HG03060 (cell line): Measurements from ENCODE around the gene CCBE1.
"Not testable (repeated sequence)": the region's sequence is repeated elsewhere in the genome, so short reads cannot be mapped to it uniquely, and the experiment has no call there.

ENCODE experiments used
- ATAC-seq: cut with Tn5 transposase; IDR thresholded peaks from one replicate; pipeline ENCODE4 v1.9.1; 2021; ENCODE audit warnings: low read depth, moderate number of reproducible peaks; ENCODE audit not compliant: unreplicated experiment

CCBE1 gene

DNA sequence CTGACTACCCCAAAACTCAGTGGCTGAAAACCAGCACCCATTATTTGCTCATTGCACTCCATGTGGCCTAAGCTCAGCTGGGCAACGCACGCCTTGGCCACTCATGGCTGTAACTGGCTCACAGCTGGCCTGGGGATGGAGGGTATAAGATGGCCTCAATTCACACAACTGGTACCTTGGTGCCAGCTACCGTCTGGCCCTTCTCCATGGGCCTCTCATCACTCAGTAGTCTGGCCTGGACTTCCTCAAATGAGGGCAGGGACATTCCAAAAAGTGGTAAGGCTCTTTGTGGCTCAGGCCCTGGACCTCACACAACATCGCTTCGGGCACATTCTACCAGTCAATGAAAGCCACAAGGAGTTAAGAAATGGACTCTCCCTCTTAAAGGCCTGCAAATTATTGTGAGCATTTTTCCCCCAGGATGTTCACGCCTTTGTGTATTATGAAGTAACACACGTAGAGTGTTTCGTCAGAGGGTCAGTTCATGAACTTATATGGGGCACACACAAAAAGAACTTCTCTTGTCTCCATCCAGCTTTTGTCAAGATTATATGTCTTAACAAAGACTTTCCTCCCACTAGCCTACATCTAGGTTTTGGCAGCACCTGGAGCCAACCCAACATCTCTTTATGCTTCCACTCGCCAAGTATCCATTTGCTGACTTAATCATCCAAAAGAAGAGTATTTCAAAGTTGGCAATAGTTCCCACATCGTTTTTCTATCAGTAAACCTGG, 145.2 kb downstream of the CCBE1 start:
- ATAC-seq, result no peak

DNA sequence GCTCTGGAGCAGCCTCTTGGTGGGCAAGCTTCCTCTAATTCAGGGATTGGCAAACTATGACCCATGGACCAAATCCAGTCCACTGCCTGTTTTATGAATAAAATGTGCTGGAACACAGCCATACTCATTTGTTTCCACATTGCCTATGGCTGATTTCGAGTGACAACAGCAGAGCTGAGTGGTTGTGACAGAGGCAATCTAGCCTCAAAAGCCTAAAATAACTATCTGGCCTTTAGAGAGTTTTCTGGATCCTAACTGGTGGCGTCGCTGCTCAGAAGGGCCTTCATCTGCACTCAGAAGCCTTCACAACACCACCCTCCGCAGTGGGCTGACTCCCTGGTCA, 147.1 kb downstream of the CCBE1 start:
- ATAC-seq, result no peak

DNA sequence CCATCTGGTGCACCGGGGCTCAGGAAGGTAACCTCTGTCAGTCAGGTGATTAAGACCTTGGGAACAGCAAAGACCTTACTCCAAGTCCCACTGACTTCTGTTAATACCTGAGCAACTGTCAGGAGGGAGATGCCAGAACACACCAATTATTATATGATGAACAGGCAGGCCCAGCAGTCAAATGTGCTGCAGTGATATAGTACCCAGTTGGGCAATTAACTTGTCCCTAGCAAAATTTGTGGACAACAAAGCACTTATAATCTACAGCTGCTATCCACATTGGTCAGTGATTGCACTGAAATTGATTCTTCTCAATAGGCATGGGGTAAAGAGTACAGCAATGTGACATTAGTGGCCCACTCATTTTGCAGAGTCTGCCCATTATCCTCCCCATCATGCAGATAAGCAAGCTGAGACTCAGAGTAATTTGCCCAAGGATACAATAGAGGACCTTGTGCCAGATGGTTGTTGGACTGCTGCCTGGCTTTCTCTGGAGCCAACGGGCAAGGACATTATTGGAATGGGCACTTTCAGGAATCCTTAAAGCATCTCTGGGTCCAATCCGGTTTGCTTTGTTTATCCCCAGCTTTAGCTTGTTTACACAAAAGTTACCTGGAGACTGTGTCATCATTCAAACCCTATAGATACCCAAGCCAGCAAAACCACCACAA, 147.6 kb downstream of the CCBE1 start:
- no peak for ATAC-seq

DNA sequence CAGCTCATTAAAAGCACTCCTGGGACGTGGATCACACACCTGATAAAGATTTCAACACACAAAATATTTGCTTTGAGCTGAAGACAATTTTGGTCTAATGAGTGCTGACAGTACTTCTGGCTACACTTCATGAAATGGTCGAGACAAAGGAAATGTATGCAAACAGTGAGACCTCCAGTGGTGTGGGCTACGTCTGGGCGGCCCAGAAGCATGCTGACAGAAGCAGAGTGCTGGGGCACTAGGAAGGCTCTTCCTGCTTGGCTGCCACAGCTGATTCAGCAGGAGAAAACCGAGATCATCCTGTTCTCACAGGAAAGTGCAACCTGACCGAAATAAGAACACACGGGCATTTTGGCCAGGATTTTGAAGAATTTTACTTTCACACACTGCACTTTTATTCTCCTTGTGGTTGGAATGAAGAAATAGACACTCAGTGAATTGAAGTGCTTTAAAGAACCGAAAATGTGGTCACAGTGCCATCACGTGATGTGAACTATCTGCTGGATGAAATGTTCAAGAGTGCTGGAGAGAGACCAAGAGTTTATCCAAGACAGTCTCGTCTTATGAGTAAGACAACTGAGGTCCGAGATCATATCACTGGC, 149.5 kb downstream of the CCBE1 start:
- ATAC-seq, result no peak

DNA sequence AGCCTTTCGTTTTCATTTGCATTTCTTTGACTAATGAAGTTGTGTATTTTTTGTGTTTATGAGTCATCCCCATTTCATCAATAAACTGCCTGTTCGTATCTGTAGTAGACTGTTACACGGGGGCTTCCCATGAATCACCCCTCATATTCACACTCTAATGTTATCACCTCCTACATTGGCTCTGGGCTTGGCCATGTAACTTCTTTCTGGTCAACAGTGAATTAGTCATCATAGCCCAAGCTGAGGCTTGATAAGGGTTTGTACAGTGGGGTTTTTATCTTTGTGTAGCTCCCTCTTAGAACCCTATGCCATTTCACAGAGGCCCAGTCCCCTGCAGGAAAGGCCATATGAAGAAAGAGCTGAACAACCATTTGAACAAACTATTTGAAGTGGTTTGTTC, 151.0 kb downstream of the CCBE1 start:
- ATAC-seq, result no peak

DNA sequence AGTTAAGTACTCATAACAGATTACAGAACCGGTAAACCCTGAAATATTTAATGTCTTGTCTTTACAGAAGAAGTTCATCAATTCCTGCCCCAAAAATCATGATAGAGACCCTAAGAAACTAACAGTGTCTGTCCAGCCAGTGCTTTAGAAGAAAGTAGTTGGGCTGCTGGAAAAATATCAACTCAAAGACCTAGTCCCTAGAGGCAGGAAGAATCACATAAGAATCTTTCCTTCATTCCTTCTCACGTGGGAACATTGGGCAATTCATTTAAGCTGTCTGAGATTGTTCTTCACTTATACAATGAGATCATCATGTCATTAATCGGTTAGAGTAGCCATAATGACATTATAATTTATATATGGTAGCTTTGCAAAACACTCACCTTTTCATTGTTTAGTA, 156.4 kb downstream of the CCBE1 start:
- ATAC-seq, result no peak

DNA sequence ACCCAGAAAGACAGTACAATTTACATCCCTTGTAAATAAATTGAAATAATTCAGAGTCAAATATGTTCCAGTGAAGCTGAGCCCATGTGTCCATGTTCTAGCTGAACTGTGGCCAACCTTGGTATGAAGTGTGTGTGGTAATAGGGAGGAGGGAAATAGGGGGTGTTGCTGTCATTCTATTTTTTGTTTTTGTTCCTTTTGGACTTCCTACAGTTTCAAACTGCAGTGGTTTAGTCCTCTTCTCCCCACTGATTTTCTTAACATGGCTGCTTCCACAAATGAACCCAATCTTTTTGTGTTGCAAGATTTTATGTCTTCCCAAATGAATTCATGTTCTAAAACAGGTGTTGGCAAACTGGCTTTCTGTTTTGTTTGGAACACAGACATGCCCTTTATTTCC, 156.9 kb downstream of the CCBE1 start:
- ATAC-seq, result no peak

DNA sequence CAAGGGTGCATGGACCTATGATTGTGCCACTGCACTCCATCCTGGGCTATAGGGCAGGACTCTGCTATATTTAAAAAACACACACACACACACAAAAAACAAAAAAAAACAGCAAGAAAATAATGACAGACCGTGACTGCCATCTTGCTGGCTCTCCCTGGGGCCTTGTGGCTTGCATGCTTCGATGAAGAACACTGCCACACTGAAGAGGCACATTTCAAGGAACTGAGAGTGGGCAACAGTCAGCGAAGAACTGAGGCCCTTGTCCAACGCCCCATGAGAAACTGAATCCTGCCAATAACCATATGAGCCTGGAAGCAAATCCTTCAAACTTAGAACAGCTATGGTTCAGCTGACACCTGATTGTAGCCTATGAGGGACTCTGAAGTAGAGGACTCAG, 158.1 kb downstream of the CCBE1 start:
- no peak for ATAC-seq

DNA sequence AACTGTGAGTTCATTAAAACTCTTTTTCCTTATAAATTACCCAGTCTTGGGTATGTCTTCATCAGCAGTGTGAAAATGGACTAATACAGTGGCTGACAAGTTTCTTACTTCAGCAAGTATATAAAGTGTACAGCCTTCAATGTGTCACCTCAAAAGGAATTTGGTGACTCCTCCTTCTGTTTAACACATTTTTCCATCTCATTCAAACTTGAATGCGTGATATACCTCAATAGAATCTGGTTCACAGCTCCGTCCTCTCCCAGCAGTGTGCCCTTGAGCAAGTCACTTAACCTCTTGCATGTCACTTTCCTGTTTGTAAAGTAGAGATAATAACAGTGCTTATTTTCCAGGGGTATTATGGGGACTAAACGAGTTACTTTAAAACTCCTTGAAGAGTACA, 159.6 kb downstream of the CCBE1 start:
- ATAC-seq, result no peak

DNA sequence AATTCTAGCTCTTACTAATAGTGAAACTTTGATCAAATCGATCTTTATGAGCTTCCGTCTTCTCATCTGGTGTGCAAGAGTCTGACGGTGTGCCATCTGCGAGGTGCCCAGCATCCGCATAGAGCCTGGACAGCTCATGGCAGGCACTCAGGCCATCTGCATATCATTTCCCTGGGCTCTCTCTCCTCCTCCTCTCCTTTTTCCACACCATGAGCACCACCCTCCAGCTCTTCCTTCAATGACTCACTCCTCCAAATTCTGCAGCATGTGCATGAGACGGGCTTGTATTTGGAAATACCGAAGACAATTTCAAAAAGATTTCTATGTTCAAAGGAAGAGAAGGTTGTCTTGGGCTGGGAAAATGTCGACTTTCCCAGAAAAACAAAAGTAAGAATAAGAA, 161.1 kb downstream of the CCBE1 start:
- no peak for ATAC-seq

DNA sequence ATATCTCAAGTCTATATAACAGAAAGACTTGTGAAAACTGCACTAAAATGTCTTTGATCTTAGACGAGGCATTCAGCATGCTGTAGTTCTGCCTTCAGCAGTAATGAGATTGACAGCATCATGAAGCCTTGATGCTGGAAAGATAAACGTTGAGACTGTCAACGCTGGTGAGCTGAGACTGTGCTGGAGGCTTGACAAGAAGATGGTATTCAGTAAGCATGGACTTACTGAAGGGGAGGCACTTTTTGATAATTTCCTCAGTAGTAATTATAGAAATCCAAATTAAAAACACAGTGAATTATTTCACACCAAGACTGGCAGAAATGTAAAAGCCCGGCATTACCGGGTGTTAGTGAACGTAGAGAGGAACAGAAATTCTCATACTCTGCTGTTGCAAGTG, 162.2 kb downstream of the CCBE1 start:
- no peak for ATAC-seq

DNA sequence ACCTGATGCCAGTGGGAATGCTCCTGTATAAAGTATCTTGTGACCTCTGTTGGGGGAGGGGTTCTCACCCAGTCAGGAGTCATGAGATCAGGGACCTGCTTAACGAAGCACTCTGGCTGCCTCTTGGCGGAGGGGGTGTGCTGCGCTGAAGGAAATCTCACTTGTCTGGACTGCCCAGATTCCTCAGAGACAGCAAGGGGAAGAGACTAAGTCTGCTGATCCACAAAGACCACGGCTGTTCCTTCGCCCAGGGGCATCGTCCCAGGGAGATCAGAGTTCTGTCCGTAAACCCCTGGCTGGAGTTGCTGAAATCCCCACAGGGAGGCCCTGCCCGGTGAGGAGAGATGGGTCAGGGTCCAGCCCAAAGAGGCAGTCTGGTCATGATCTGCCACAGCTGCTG, 168.4 kb downstream of the CCBE1 start:
- no peak for ATAC-seq

DNA sequence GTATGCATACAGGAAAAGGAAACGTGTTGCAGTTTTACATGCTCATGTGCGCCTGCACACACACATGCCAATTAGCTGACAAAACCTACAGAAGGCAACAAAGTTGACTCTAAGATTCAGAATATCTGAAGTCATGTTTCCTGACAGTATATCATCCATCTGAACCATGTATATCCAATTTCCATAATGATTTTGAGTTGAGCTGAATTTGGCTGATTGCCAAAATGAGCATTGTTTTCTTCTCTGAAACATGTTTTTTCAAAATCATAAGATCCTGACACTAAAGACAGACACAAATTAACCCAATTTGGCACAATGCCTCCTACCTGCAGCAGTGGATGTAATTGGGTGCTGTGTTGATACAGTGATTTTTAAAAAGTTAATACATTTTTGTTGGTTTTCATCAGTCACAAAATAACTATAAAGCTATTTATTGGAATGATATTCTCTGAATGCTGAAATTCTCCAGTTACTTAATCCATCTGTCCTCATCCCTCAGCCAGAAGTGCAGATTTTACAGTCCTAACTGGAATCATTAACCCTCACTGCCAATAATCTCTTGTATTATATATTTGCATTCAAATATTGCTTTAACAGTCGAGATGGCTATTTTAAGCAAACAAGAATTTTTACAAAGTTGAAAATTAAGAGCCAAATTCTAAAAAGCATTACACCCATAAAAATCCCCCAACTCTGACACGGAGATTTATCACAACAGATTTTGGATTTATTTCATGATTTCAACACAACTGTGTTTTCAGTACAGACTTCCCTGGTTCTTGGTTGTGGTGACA, 176.5 kb downstream of the CCBE1 start:
- ATAC-seq, result no peak

DNA sequence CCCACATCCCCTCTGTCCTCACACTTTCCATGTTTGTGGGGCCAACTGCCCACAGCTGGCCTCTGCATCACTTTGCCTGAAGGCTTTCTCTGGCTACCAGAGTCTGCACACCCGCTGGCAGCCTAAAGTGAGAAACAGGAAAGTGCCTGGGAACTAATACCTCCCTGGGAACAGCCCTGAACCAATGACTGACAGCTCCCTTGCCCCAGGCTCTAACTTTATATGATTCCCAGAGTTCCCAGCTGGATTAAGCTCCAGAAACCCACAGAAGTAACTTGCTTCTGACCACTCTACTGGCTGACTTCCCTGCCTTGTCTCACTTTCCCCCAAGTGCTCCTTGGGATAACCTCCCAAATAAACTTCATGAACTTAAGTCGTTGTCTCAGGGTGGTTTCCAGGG, 178.5 kb downstream of the CCBE1 start:
- ATAC-seq, result no peak

DNA sequence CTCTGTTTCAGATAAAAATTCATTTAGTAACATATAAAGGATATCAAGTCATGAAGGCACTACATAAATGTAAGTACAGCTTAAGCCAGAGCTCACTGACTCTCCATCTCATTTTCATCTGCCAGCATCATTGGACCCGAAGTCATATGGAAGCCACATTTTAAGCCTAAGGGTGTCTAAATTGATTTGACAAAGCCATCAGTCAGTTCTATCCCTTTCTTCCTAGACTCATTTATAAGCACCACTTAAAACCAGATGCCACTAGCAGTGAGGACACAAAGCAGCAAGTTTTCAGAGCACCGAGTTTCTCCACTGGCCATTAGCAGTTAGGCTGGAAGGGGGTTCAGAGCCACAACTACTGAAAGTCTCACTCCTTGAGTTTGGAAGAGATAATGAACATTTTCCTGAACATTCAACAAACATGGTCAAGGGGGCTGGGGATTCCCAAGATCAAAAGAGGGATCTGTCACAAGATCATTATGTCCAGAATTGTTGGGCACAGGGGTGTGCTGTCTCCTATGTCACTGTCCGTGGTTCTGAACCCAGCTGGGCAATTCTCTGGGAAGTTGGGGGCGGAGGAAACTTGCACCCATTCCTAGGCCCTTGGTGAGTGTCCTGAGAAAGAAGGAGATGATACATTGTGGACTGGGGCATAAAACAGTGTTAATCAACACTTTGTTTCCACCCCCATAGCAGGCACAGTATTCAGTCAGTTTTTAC, 179.6 kb downstream of the CCBE1 start:
- no peak for ATAC-seq

DNA sequence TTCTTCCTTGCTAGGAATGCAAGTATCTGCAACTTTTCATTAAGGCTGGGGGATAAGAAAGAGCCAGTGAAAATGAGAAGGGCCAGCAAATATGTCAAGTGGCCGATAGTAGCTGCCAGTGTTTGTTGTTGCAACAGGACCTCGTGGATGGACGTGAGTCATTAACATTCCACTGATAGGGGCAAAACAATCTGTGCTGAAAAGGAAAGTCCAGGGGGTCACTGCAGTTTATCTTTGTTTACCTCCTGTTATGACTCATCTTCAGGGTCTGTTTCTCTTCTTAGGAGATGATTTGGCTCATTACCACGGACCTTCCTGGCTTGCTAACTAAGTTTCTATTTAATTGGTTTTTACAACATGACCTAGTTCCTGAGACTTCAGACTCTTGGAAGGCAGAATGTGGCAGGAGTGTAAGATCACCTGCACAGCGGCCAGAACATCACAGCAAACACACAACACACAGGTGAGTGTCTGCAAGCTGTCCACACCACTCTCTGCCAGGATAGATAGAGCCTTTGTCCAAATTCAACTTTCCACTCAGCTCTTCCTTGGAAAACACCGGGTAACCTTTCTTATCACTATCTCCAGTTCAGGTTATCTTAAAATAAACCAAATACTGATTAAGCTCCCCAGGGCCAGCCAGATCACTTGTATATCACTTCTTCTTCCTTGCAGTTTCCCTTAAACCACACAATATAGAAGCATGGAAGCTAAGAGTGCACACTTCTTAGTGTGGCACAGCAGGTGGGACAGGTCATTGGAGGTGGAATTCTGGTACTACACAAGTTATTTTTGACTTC, 180.7 kb downstream of the CCBE1 start:
- no peak for ATAC-seq

DNA sequence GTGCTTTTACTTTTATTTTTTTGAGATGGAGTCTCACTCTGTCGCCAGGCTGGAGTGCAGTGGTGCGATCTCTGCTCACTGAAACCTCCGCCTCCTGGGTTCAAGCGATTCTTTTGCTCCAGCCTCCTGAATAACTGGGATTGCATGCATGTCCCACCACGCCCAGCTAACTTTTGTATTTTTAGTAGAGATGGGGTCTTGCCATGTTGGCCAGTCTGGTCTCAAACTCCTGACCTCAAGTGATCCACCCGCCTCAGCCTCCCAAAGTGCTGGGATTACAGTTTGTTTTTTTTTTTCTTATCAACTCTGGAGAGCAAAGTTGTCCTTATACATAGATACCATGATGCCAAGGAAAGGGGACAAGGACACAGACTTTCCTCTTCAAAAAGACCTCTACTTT, 181.3 kb downstream of the CCBE1 start:
- ATAC-seq, result not testable (repeated sequence)

DNA sequence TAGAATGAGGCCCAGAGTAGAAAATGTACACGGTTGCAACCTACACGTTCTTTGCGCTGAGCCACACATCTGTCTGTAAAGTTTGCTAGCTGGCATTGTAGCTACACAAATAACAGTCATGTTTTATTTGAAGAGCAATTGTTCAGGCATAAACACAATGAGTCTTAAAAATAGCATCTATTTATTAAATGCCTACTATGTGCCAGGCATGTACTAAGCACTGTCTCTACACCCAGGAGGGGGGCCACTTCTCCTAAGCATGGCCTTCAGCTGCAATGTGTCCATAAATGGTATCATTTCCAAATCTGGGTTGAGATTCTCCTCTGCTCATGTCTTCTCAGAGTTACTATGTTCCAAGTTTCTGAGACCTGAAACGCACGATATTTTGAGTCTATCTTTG, 182.1 kb downstream of the CCBE1 start:
- ATAC-seq, result no peak

DNA sequence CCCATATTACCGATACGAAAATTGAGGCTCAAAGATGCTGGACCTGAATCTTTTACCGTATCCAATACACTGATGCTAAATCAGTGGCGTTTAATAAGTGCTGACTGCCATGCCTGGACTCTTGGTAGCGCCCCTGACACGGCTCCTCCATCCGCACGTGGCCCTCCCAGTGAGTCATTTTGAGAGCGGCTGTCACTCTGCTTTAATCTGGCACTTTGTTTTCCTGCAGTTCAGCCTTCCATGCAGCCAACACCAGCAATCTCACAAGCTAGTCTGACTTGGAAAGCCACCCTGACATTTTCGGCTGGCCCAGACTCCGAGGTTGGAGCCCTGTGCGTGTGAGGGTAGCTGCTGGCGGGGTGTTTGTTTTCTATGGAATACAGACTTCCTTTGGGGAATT, 183.0 kb downstream of the CCBE1 start:
- ATAC-seq, result no peak
